Smooth muscle cell (in vitro differentiated cells): ENCODE measurements around the gene KCNC2. TPM values are rescaled to one million over a fixed set of nuclear protein-coding genes. Genes with fewer than 3 reads are reported as not detected.

Source experiments
- DNase-seq: peaks from one replicate; lab custom pipeline; 2025; ENCODE audit not compliant: unreplicated experiment; lab: John Stamatoyannopoulos, UW
- H2AFZ ChIP-seq: fragments of 200-600 bp; sonication (generic); 2 replicates; pipeline ENCODE4 v1.6.0; 2016; ENCODE audit warnings: antibody characterized with exemption, low read depth, mild to moderate bottlenecking
- H3F3A ChIP-seq: fragments of 200-600 bp; sonication (generic); 2 replicates; pipeline ENCODE4 v1.6.0; 2017; ENCODE audit warnings: antibody characterized with exemption, low read depth
- H3K27ac ChIP-seq: fragments of 200-600 bp; sonication (generic); 2 replicates; pipeline ENCODE4 v1.5.1; 2016; ENCODE audit warnings: low read depth, mild to moderate bottlenecking
- H3K27me3 ChIP-seq: fragments of 200-600 bp; sonication (generic); 2 replicates; pipeline ENCODE4 v1.6.1; 2016; ENCODE audit warnings: low read depth, mild to moderate bottlenecking
- H3K36me3 ChIP-seq: fragments of 200-600 bp; sonication (generic); 2 replicates; pipeline ENCODE4 v1.5.1; 2016; ENCODE audit warnings: low read depth
- H3K4me1 ChIP-seq: fragments of 200-600 bp; sonication (generic); 2 replicates; pipeline ENCODE4 v1.5.1; 2016; ENCODE audit warnings: low read depth
- H3K4me2 ChIP-seq: fragments of 200-600 bp; sonication (generic); 2 replicates; pipeline ENCODE4 v1.6.0; 2016; ENCODE audit warnings: mild to moderate bottlenecking
- H3K4me3 ChIP-seq: fragments of 200-600 bp; sonication (generic); 2 replicates; pipeline ENCODE4 v1.5.1; 2016; ENCODE audit warnings: mild to moderate bottlenecking
- H3K79me2 ChIP-seq: fragments of 200-600 bp; sonication (generic); 2 replicates; pipeline ENCODE4 v1.6.0; 2016; ENCODE audit warnings: low read depth, mild to moderate bottlenecking
- H3K9ac ChIP-seq: fragments of 200-600 bp; sonication (generic); 2 replicates; pipeline ENCODE4 v1.6.0; 2016; ENCODE audit warnings: low read depth
- H3K9me3 ChIP-seq: fragments of 200-600 bp; sonication (generic); replicated peaks from 2 replicates; pipeline ENCODE4 v1.5.1; 2016; ENCODE audit warnings: low read depth
- H4K20me1 ChIP-seq: fragments of 200-600 bp; sonication (generic); 2 replicates; pipeline ENCODE4 v1.6.0; 2016; ENCODE audit warnings: low read depth
- WGBS: methylation state at CpG from one replicate; pipeline ENCODE4 v1.1.7; 2016; ENCODE audit warnings: low lambda C conversion rate; 5-methylcytosine and 5-hydroxymethylcytosine counted together
- polyA plus RNA-seq: library from polyadenylated mRNA; unstranded; fragments of >200 nt; fragmentation: Nextera tagmentation; extraction: Ambion mirVana; gene quantifications from 2 replicates; pipeline ENCODE4 v1.2.1, GENCODE V29; 2016
- total RNA-seq: library from RNA; depleted of rRNA; stranded (reverse); fragments of >200 nt; gene quantifications from 2 replicates; pipeline ENCODE4 v1.2.3, GENCODE V29; 2014
- TF ChIP-seq, protein P1 (sequence below): fragments of 200-600 bp; sonication (generic); IDR thresholded peaks from 2 replicates; pipeline ENCODE4 v1.5.1; 2017; ENCODE audit warnings: borderline replicate concordance, mild to moderate bottlenecking, antibody characterized with exemption; ENCODE audit not compliant: insufficient read depth, poor library complexity, severe bottlenecking

KCNC2 gene
- total and polyA plus RNA-seq, 2 experiments from 2014 or later: not detected

DNA sequence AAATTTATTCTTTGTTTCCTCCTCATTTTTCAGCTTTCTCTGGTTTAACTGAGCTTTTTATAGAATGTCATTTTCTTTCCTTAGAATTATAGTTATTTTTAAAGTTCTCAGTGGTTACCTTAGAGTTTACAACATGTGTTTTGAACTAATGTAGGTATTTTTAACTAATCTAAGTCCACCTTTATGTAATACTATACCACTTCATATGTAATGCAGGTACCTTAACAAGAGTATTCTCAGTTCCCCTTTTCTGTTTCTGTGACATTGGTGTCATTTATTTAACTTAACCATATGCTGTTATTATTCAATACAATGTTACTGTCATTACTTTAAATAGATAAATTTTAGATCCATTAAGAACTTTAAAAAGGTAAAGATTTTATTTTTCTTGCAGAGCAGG lies 30.3 kb upstream of the KCNC2 start:
- H4K20me1 ChIP-seq: no peaks in the 10 kb centered on the region
- H3K79me2 ChIP-seq: no peaks in the 10 kb centered on the region
- no peaks in the 10 kb centered on the region for H3K4me1 ChIP-seq
- no peak overlapping the region for H3K4me3 ChIP-seq
- no peaks in the 10 kb centered on the region for H3K27me3 ChIP-seq
- TF ChIP-seq, protein P1, sequence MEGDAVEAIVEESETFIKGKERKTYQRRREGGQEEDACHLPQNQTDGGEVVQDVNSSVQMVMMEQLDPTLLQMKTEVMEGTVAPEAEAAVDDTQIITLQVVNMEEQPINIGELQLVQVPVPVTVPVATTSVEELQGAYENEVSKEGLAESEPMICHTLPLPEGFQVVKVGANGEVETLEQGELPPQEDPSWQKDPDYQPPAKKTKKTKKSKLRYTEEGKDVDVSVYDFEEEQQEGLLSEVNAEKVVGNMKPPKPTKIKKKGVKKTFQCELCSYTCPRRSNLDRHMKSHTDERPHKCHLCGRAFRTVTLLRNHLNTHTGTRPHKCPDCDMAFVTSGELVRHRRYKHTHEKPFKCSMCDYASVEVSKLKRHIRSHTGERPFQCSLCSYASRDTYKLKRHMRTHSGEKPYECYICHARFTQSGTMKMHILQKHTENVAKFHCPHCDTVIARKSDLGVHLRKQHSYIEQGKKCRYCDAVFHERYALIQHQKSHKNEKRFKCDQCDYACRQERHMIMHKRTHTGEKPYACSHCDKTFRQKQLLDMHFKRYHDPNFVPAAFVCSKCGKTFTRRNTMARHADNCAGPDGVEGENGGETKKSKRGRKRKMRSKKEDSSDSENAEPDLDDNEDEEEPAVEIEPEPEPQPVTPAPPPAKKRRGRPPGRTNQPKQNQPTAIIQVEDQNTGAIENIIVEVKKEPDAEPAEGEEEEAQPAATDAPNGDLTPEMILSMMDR: no peak
- H3K9me3 ChIP-seq: peaks cover 3% of the 10 kb centered on the region
- no peaks in the 10 kb centered on the region for H3K36me3 ChIP-seq
- H3K27ac ChIP-seq: no peak overlapping the region
- H3F3A ChIP-seq: no peaks in the 10 kb centered on the region
- H2AFZ ChIP-seq: no peak overlapping the region
- no peak for DNase-seq
- no peak overlapping the region for H3K9ac ChIP-seq
- no peak overlapping the region for H3K4me2 ChIP-seq

DNA sequence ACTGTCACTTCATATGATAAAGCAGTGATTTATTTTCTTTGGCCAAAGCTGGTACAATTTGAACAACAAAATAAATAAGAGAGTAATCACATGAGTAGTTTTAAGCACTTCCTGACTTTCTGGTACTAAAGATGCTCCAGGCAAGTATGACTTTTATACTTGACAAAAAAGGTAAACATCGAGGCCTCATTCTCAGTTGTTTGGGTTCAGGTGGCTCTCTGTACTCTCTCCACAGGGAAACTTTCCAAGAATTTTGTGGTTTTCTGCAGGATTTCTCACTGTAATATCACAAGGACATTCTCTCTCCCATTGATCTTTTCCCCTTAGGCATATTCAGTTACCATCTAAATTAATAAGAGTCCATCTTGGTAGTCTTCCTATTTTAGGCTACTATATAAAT lies 26.6 kb upstream of the KCNC2 start:
- no peak for DNase-seq
- H3K27me3 ChIP-seq: no peaks in the 10 kb centered on the region
- no peaks in the 10 kb centered on the region for H3K4me1 ChIP-seq
- H3K9me3 ChIP-seq: peaks cover 3% of the 10 kb centered on the region
- H3K79me2 ChIP-seq: no peaks in the 10 kb centered on the region
- H3K36me3 ChIP-seq: no peaks in the 10 kb centered on the region
- H2AFZ ChIP-seq: no peak overlapping the region
- H3K4me3 ChIP-seq: no peak overlapping the region
- WGBS: 68% methylated on average over 1 of the region's 1 CpG
- no peaks in the 10 kb centered on the region for H3F3A ChIP-seq
- H3K4me2 ChIP-seq: no peak overlapping the region
- H4K20me1 ChIP-seq: no peaks in the 10 kb centered on the region
- TF ChIP-seq, protein P1: no peak
- no peak overlapping the region for H3K9ac ChIP-seq
- H3K27ac ChIP-seq: no peak overlapping the region

DNA sequence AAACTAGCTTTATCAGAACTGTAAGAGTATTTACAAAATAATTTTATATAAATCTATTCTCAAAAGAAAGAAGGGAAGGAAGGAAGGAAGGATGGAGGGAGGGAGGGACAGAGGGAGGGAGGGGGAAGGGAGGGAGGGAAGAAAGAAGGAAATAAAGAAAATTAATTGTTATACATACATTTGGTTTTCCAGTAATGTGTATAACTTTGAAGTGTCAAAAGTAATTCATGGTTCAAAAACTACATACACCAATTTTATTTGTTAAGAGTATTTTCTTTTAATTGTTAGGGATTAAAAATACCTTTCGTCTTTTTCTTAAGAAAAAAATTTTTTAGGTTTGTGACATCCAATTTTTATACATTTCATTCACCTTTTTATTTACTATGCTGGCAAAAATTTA lies 17.5 kb upstream of the KCNC2 start:
- Histone ChIP-seq H3K4me2 (no peak overlapping the region), H3K36me3 (no peaks in the 10 kb centered on the region), H3K9ac (no peak overlapping the region), H3K27ac (no peak overlapping the region), H4K20me1 (no peaks in the 10 kb centered on the region), H3K9me3 (no peaks in the 10 kb centered on the region), H3K27me3 (no peaks in the 10 kb centered on the region), H3K79me2 (no peaks in the 10 kb centered on the region), H3F3A (no peaks in the 10 kb centered on the region), H3K4me1 (no peaks in the 10 kb centered on the region), H3K4me3 (no peak overlapping the region), H2AFZ (no peak overlapping the region)
- TF ChIP-seq, protein P1: no peak
- 88% methylated on average over 1 of the region's 1 CpG for WGBS
- no peak for DNase-seq

DNA sequence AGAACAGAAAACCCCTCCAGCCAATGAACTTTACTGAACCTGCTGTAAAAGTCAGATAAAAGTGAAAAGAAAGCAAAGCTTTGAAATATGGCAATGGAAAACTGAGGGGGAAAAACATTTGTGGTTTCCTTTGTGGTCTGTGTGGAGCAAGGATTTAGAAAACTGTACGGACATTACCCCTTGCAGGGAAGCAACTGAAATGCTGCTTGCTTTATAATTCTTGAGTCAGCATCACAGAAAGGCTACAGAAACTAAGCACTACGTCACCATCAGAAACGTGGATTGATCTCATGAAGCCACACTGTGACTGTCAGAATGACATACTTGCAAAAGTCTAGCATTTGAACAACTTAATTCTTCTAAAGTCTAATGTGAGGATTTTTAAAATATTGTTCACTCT lies 2.4 kb upstream of the KCNC2 start:
- no peaks in the 10 kb centered on the region for H3K36me3 ChIP-seq
- H3K27ac ChIP-seq: no peak overlapping the region
- H3K9ac ChIP-seq: no peak overlapping the region
- WGBS: 41% methylated on average over 3 of the region's 3 CpGs
- H4K20me1 ChIP-seq: no peaks in the 10 kb centered on the region
- H3K9me3 ChIP-seq: no peaks in the 10 kb centered on the region
- no peak overlapping the region for H3K4me3 ChIP-seq
- DNase-seq: no peak
- TF ChIP-seq, protein P1: no peak
- H3K79me2 ChIP-seq: no peaks in the 10 kb centered on the region
- H3F3A ChIP-seq: no peaks in the 10 kb centered on the region
- no peaks in the 10 kb centered on the region for H3K4me1 ChIP-seq
- no peak overlapping the region for H2AFZ ChIP-seq
- peaks cover 41% of the 10 kb centered on the region for H3K27me3 ChIP-seq
- no peak overlapping the region for H3K4me2 ChIP-seq
